Activated T-cell treated with anti-CD3 and anti-CD28 coated beads, Interleukin-2, amount 50 U/mL, for 24 hours (primary cell): Measurements from ENCODE around the gene MAGED4.
"Not testable (repeated sequence)": the region's sequence is repeated elsewhere in the genome, so short reads cannot be mapped to it uniquely, and the experiment has no call there.

Source experiments
- DNase-seq: peaks from one replicate; pipeline ENCODE4 v3.0.0-alpha.2; 2020
- H3K27ac Mint-ChIP-seq: 2 replicates; pipeline ENCODE4 v1.8.0; 2020; ENCODE audit warnings: mild to moderate bottlenecking, mixed read lengths
- H3K27me3 Mint-ChIP-seq: 2 replicates; pipeline ENCODE4 v1.8.0; 2020; ENCODE audit warnings: mixed read lengths
- H3K36me3 Mint-ChIP-seq: 2 replicates; pipeline ENCODE4 v1.8.0; 2020; ENCODE audit warnings: low read depth, mixed read lengths
- H3K4me1 Mint-ChIP-seq: 2 replicates; pipeline ENCODE4 v1.8.0; 2020; ENCODE audit warnings: low read depth, mixed read lengths
- H3K4me3 Mint-ChIP-seq: 2 replicates; pipeline ENCODE4 v1.8.0; 2020; ENCODE audit warnings: mild to moderate bottlenecking, moderate library complexity, mixed read lengths
- H3K9me3 Mint-ChIP-seq: 2 replicates; pipeline ENCODE4 v1.8.0; 2020; ENCODE audit warnings: mixed read lengths

The MAGED4 gene

GRCh38 chrX:52184440-52185077 is at the start of gene MAGED4:
MAGED4 (plus strand) TSS chrX:52184888; CDS start chrX:52185923, 1,035 bp downstream.
- not testable (repeated sequence) for H3K9me3 Mint-ChIP-seq, H3K27ac Mint-ChIP-seq, DNase-seq, H3K36me3 Mint-ChIP-seq, H3K27me3 Mint-ChIP-seq, H3K4me3 Mint-ChIP-seq, H3K4me1 Mint-ChIP-seq

- H3K27ac Mint-ChIP-seq = no peak overlapping the region
Measured at GRCh38 chrX:52138830-52139544, 45.7 kb upstream of the MAGED4 start.

GRCh38 chrX:52139545-52139895 is 45.2 kb upstream of the MAGED4 start:
- no peak overlapping the region for H3K4me3 Mint-ChIP-seq
- no peaks in the 10 kb centered on the region for H3K4me1 Mint-ChIP-seq
- no peaks in the 10 kb centered on the region for H3K36me3 Mint-ChIP-seq
- no peak for DNase-seq
- H3K9me3 Mint-ChIP-seq = no peaks in the 10 kb centered on the region
- H3K27ac Mint-ChIP-seq = no peak overlapping the region
- peaks cover 8% of the 10 kb centered on the region for H3K27me3 Mint-ChIP-seq

More at GRCh38 chrX:52138830-52139544, 45.7 kb upstream of the MAGED4 start:
- Mint-ChIP-seq H3K4me3 (no peak overlapping the region), H3K27me3 (peaks cover 10% of the 10 kb centered on the region), H3K9me3 (no peaks in the 10 kb centered on the region), H3K4me1 (no peaks in the 10 kb centered on the region), H3K36me3 (no peaks in the 10 kb centered on the region)
- no peak for DNase-seq

- no peaks in the 10 kb centered on the region for H3K36me3 Mint-ChIP-seq
- no peaks in the 10 kb centered on the region for H3K4me1 Mint-ChIP-seq
- H3K27ac Mint-ChIP-seq = no peak overlapping the region
- no peaks in the 10 kb centered on the region for H3K9me3 Mint-ChIP-seq
- H3K4me3 Mint-ChIP-seq = no peak overlapping the region
- no peak for DNase-seq
- peaks cover 6% of the 10 kb centered on the region for H3K27me3 Mint-ChIP-seq
Measured at GRCh38 chrX:52140020-52140419, 44.7 kb upstream of the MAGED4 start.

GRCh38 chrX:52150667-52151066 is 34.0 kb upstream of the MAGED4 start:
- not testable (repeated sequence) for H3K4me1 Mint-ChIP-seq, H3K27ac Mint-ChIP-seq, H3K4me3 Mint-ChIP-seq, H3K36me3 Mint-ChIP-seq, H3K9me3 Mint-ChIP-seq, DNase-seq
- peaks cover 66% of the 10 kb centered on the region for H3K27me3 Mint-ChIP-seq

- peaks cover 70% of the 10 kb centered on the region for H3K27me3 Mint-ChIP-seq
- not testable (repeated sequence) for H3K4me3 Mint-ChIP-seq, DNase-seq, H3K27ac Mint-ChIP-seq, H3K9me3 Mint-ChIP-seq, H3K4me1 Mint-ChIP-seq, H3K36me3 Mint-ChIP-seq
Measured at GRCh38 chrX:52160140-52160539, 24.5 kb upstream of the MAGED4 start.

GRCh38 chrX:52166840-52167239 is 17.8 kb upstream of the MAGED4 start:
- no peaks in the 10 kb centered on the region for H3K36me3 Mint-ChIP-seq
- no peak overlapping the region for H3K27ac Mint-ChIP-seq
- H3K27me3 Mint-ChIP-seq = peaks cover 59% of the 10 kb centered on the region
- H3K4me1 Mint-ChIP-seq = no peaks in the 10 kb centered on the region
- H3K9me3 Mint-ChIP-seq = no peaks in the 10 kb centered on the region
- no peak overlapping the region for H3K4me3 Mint-ChIP-seq
- DNase-seq = no peak

- peaks cover 76% of the 10 kb centered on the region for H3K27me3 Mint-ChIP-seq
- not testable (repeated sequence) for H3K9me3 Mint-ChIP-seq, H3K27ac Mint-ChIP-seq, H3K36me3 Mint-ChIP-seq, H3K4me1 Mint-ChIP-seq, H3K4me3 Mint-ChIP-seq, DNase-seq
Measured at GRCh38 chrX:52171055-52171454, 13.6 kb upstream of the MAGED4 start.

GRCh38 chrX:52185078-52185453 is 378 bp downstream of the MAGED4 start:
- not testable (repeated sequence) for H3K27ac Mint-ChIP-seq, H3K27me3 Mint-ChIP-seq, DNase-seq, H3K4me3 Mint-ChIP-seq, H3K4me1 Mint-ChIP-seq, H3K36me3 Mint-ChIP-seq, H3K9me3 Mint-ChIP-seq

GRCh38 chrX:52211405-52211804 is 26.7 kb downstream of the MAGED4 start:
- not testable (repeated sequence) for H3K9me3 Mint-ChIP-seq, H3K4me1 Mint-ChIP-seq, H3K27ac Mint-ChIP-seq, H3K36me3 Mint-ChIP-seq, DNase-seq, H3K4me3 Mint-ChIP-seq
- H3K27me3 Mint-ChIP-seq = peaks cover 30% of the 10 kb centered on the region

- H3K9me3 Mint-ChIP-seq = no peaks in the 10 kb centered on the region
- H3K4me1 Mint-ChIP-seq = no peaks in the 10 kb centered on the region
- H3K4me3 Mint-ChIP-seq = no peak overlapping the region
- H3K27me3 Mint-ChIP-seq = peaks cover 39% of the 10 kb centered on the region
- DNase-seq = no peak
- no peak overlapping the region for H3K27ac Mint-ChIP-seq
- H3K36me3 Mint-ChIP-seq = no peaks in the 10 kb centered on the region
Measured at GRCh38 chrX:52213276-52213675, 28.6 kb downstream of the MAGED4 start.

- Mint-ChIP-seq H3K9me3 (no peaks in the 10 kb centered on the region), H3K36me3 (no peaks in the 10 kb centered on the region), H3K27me3 (peaks cover 61% of the 10 kb centered on the region), H3K4me1 (no peaks in the 10 kb centered on the region), H3K4me3 (no peak overlapping the region), H3K27ac (no peak overlapping the region)
- no peak for DNase-seq
Measured at GRCh38 chrX:52216541-52216940, 31.9 kb downstream of the MAGED4 start.

GRCh38 chrX:52217494-52218160 is 32.9 kb downstream of the MAGED4 start:
- Mint-ChIP-seq H3K4me1 (no peaks in the 10 kb centered on the region), H3K27me3 (peaks cover 66% of the 10 kb centered on the region), H3K27ac (no peak overlapping the region), H3K36me3 (no peaks in the 10 kb centered on the region), H3K4me3 (no peak overlapping the region), H3K9me3 (no peaks in the 10 kb centered on the region)
- DNase-seq = no peak

GRCh38 chrX:52220936-52221335 is 36.2 kb downstream of the MAGED4 start:
- Mint-ChIP-seq H3K4me1 (no peaks in the 10 kb centered on the region), H3K36me3 (no peaks in the 10 kb centered on the region)

More at GRCh38 chrX:52220936-52221335, 36.2 kb downstream of the MAGED4 start:
- H3K27ac Mint-ChIP-seq = no peak overlapping the region
- no peak for DNase-seq
- H3K4me3 Mint-ChIP-seq = no peak overlapping the region
- H3K27me3 Mint-ChIP-seq = peaks cover 51% of the 10 kb centered on the region
- H3K9me3 Mint-ChIP-seq = no peaks in the 10 kb centered on the region
